Measurements from ENCODE around the gene TTC39B.

DNA sequence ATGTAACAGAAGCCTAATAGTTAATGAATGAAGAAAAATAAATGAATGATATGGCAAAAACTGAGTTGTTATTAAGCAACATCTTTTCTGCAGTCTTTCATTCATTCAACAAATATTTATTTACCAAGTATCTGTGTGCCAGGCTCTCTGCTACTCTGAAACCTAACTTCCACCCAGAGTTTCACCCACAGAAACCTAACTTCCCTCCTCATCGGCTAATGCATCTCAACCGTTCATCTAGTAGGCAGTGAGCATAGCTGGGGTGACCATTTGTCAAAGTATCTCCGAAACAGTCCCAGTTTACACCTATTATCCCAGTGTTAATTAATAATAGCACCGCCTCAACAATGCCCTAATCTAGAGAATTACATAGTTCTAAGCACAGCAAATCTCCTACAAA is 1.5 kb downstream of the TTC39B start:
- TF ChIP-seq, protein P1, sequence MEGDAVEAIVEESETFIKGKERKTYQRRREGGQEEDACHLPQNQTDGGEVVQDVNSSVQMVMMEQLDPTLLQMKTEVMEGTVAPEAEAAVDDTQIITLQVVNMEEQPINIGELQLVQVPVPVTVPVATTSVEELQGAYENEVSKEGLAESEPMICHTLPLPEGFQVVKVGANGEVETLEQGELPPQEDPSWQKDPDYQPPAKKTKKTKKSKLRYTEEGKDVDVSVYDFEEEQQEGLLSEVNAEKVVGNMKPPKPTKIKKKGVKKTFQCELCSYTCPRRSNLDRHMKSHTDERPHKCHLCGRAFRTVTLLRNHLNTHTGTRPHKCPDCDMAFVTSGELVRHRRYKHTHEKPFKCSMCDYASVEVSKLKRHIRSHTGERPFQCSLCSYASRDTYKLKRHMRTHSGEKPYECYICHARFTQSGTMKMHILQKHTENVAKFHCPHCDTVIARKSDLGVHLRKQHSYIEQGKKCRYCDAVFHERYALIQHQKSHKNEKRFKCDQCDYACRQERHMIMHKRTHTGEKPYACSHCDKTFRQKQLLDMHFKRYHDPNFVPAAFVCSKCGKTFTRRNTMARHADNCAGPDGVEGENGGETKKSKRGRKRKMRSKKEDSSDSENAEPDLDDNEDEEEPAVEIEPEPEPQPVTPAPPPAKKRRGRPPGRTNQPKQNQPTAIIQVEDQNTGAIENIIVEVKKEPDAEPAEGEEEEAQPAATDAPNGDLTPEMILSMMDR (IDR thresholded peaks at IDR 0.05): no peak
- no peak for TF ChIP-seq POLR2A (IDR thresholded peaks at IDR 0.05)

Data from heart left ventricle (tissue), 13 donors.